Spleen (tissue), 7 donors: ENCODE results near the gene LRRN4.

Experiments used
- POLR2A ChIP-seq, 3 donors: fragments of 450-650 bp; IDR thresholded peaks; one replicate each; pipeline ENCODE4 v1.5.1; 2017; ENCODE audit warnings: antibody characterized with exemption in 3 of 3, mild to moderate bottlenecking in 1 of 3
- TF ChIP-seq, protein P1 (sequence below), 11 experiments: fragments of 200-600 bp in 7 of 11; fragments of 450-650 bp in 4 of 11; sonication (generic) in 4 of 11; IDR thresholded peaks in 8 of 11; conservative IDR thresholded peaks in 3 of 11; 1 replicate in 7 of 11; 2 replicates in 4 of 11; pipeline versions ENCODE4 v1.4.0 to v1.8.0; 2016 to 2021; ENCODE audit warnings: antibody characterized with exemption in 11 of 11, inconsistent platforms in 4 of 11, mild to moderate bottlenecking in 1 of 11
- donor health status: DM: no; HTN: no; CAD: no; lungs with moderate emphysema.
- donor health status: DM: no; HTN: no; CAD: no.
- donor health status: DM: no; HTN: no; CAD: no.

DNA sequence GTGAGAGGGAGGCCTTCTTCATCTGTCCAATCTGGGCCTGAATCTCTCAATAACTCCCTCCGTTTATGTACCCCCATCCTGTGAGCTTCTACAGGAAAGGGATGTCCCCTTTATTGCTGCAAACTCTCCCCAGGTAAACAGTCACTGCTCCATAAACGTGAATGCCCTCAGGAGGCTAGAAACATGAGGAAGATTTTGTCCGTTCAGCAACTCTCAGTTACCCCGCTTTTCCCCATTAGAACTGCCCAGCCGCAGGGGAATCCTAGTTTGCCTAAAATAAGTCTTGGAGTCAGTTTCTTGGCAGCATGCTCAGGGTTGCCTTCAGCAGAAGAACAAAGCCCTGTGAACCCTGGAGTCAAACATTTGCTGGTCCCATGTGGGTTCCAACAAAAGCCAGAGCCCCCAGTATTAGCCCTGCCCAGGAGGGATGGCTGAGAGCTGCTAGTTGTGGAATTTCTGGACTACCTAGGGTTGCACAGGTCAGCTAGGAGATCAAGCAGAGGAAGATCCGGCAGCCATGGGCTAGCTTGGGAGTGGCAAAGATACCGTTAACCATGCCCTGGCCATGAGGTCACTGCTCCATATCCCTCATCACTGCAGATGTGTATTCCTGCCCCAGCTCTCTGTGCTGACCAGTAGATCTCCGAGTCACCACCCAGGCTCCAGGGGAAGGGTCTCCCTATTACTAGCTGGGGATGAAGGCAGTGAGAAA lies 640 bp downstream of the LRRN4 start:
- TF ChIP-seq, protein P1, sequence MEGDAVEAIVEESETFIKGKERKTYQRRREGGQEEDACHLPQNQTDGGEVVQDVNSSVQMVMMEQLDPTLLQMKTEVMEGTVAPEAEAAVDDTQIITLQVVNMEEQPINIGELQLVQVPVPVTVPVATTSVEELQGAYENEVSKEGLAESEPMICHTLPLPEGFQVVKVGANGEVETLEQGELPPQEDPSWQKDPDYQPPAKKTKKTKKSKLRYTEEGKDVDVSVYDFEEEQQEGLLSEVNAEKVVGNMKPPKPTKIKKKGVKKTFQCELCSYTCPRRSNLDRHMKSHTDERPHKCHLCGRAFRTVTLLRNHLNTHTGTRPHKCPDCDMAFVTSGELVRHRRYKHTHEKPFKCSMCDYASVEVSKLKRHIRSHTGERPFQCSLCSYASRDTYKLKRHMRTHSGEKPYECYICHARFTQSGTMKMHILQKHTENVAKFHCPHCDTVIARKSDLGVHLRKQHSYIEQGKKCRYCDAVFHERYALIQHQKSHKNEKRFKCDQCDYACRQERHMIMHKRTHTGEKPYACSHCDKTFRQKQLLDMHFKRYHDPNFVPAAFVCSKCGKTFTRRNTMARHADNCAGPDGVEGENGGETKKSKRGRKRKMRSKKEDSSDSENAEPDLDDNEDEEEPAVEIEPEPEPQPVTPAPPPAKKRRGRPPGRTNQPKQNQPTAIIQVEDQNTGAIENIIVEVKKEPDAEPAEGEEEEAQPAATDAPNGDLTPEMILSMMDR (IDR thresholded peaks at IDR 0.05 in 8 of 11, conservative IDR thresholded peaks at IDR 0.05 in 3 of 11) = no peak
- no peak for TF ChIP-seq POLR2A (IDR thresholded peaks at IDR 0.05)
